Right lobe of liver (tissue), 6 donors: Measurements from ENCODE around the gene DOP1A. TPM values are rescaled to one million over a fixed set of nuclear protein-coding genes. Genes with fewer than 3 reads are reported as not detected.

Source experiments
- ATAC-seq, 4 donors: fragments of 200-7000 bp; cut with Tn5 transposase; one replicate each; pipeline ENCODE4 v1.9.1; 2020; ENCODE audit warnings: mild to moderate bottlenecking in 4 of 4, moderate library complexity in 4 of 4
- DNase-seq, 3 donors: peaks; one replicate each; pipeline ENCODE4 v3.0.0-alpha.2; 2020
- H3K27ac ChIP-seq, 3 donors: fragments of 200-600 bp; one replicate each; pipeline ENCODE4 v1.8.0; 2022
- H3K27me3 ChIP-seq, 2 donors: fragments of 200-600 bp; one replicate each; pipeline ENCODE4 v1.8.0; 2022
- H3K36me3 ChIP-seq, 4 donors: fragments of 200-600 bp; sonication (generic) in 1 of 4; one replicate each; pipeline versions ENCODE4 v1.5.1 to v1.8.0; 2017 to 2022; ENCODE audit warnings: control low read depth in 1 of 4
- H3K4me1 ChIP-seq, 4 donors: fragments of 200-600 bp; sonication (generic) in 1 of 4; one replicate each; pipeline versions ENCODE4 v1.5.1 to v1.8.0; 2017 to 2022; ENCODE audit warnings: control low read depth in 1 of 4
- H3K4me3 ChIP-seq, 3 donors: fragments of 200-600 bp; one replicate each; pipeline ENCODE4 v1.8.0; 2022
- H3K9me3 ChIP-seq, 4 donors: fragments of 200-600 bp; sonication (generic) in 1 of 4; one replicate each; pipeline versions ENCODE4 v1.5.1 to v1.8.0; 2017 to 2022; ENCODE audit warnings: control low read depth in 1 of 4
- POLR2A ChIP-seq: fragments of 450-650 bp; IDR thresholded peaks from one replicate; pipeline ENCODE4 v1.6.1; 2017; ENCODE audit warnings: antibody characterized with exemption, mild to moderate bottlenecking
- WGBS: methylation state at CpG from one replicate; pipeline ENCODE4 v1.1.6; 2018; ENCODE audit warnings: low coverage, low lambda C conversion rate; ENCODE audit not compliant: insufficient coverage; ENCODE audit errors: missing lambda C conversion rate; 5-methylcytosine and 5-hydroxymethylcytosine counted together
- intact Hi-C, 2 donors: fragments of 100-400 bp; cut with DNase I; formaldehyde crosslinking; loops; one replicate each; pipeline versions ENCODE4 v1.11.2 to v1.14.1; 2022
- total RNA-seq, 6 experiments: library from RNA; depleted of rRNA in 2 of 6; stranded (reverse); fragments of >200 nt in 2 of 6; fragmentation: NEBNext Ultra II Directional in 3 of 6; extraction: Animal tissue kit (Norgen Biotek cat#: 25700) in 3 of 6; gene quantifications; one replicate each; pipeline versions ENCODE4 v1.1.0 to v1.2.4, GENCODE V29; 2016 to 2023
- TF ChIP-seq, protein P1 (sequence below), 4 donors: fragments of 200-600 bp in 3 of 4; fragments of 450-650 bp in 1 of 4; IDR thresholded peaks; one replicate each; pipeline versions ENCODE4 v1.5.1 to v1.8.0; 2016 to 2022; ENCODE audit warnings: antibody characterized with exemption in 4 of 4, mild to moderate bottlenecking in 2 of 4
- donor health status: DM: no; HTN: yes; CAD: no.
- donor health status: DM: no; HTN: no; CAD: no.
- donor health status: DM: no; HTN: no; CAD: no.
- donor health status: DM: no; HTN: yes; CAD: no.
- donor health status: DM: no; HTN: yes; CAD: no.

DOP1A gene
- total RNA-seq, 6 experiments from 2014 or later, result 8.9 to 15.1 (median 9.5) TPM

DNA sequence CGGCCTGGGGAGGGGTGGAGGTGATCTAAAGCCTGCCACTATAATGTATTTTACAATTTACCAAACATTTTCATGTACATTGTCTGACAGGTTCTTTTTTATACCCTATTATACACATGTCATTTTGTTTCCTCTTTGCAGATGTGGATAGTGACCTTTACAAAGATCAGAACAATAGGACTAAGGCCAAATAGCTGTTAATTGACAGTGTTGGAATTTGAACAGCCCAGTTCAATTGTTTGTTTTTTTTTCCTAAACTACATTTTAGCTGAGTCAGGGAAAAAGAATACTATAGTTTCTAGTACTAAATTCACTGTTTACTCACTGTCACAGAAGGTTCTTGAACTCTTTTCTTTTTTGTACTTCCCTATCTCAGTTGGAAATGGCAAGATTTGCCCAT lies 85.4 kb downstream of the DOP1A start:
- H3K27me3 ChIP-seq, result no peaks in the 10 kb centered on the region
- H3K9me3 ChIP-seq, result no peaks in the 10 kb centered on the region
- H3K4me1 ChIP-seq, result peaks cover 0 to 6% (median 0%) of the 10 kb centered on the region in 4 donors
- DNase-seq (no peak), ATAC-seq (peak in 3 of 4 donors; percentile 39 to 68 (median 41))
- no peak overlapping the region for H3K27ac ChIP-seq
- intact Hi-C loops, result no loop called here
- no peak for TF ChIP-seq POLR2A
- TF ChIP-seq, protein P1, sequence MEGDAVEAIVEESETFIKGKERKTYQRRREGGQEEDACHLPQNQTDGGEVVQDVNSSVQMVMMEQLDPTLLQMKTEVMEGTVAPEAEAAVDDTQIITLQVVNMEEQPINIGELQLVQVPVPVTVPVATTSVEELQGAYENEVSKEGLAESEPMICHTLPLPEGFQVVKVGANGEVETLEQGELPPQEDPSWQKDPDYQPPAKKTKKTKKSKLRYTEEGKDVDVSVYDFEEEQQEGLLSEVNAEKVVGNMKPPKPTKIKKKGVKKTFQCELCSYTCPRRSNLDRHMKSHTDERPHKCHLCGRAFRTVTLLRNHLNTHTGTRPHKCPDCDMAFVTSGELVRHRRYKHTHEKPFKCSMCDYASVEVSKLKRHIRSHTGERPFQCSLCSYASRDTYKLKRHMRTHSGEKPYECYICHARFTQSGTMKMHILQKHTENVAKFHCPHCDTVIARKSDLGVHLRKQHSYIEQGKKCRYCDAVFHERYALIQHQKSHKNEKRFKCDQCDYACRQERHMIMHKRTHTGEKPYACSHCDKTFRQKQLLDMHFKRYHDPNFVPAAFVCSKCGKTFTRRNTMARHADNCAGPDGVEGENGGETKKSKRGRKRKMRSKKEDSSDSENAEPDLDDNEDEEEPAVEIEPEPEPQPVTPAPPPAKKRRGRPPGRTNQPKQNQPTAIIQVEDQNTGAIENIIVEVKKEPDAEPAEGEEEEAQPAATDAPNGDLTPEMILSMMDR (IDR thresholded peaks at IDR 0.05), result no peak
- H3K4me3 ChIP-seq, result no peak overlapping the region
- H3K36me3 ChIP-seq, result peaks cover 0 to 19% (median 6%) of the 10 kb centered on the region in 4 donors
- 71% methylated on average over 1 of the region's 1 CpG for WGBS

DNA sequence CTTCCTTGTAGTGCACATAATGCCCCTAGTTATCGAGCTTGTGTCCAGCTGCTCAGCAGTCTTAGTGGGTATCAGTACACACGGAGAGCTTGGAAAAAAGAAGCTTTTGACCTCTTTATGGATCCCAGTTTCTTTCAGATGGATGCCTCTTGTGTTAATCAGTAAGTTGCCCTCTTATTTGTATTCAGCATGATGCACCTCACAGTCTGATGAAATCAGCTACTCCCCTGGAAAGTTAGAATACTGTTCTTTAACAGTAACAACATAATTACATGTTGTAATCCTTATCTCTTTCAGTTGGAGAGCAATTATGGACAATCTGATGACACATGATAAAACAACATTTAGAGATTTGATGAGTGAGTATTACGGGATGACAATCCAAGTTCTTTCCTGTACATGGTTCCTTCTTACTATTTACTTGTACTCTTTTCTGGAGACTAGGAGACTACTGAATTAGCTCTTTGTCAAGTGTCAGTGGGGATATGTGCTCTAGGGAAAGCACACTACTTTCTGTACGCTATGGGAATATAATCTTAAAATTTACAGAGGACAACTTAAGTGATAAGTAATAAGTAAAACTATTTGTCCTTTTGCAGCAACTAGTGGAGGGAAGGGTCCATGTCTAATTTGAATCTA lies 86.5 kb downstream of the DOP1A start:
- DNase-seq (no peak), ATAC-seq (peak in 1 of 4 donors; percentile 22)
- no peak for TF ChIP-seq POLR2A
- TF ChIP-seq, protein P1 (IDR thresholded peaks at IDR 0.05), result no peak
- WGBS, result 83% methylated on average over 4 of the region's 4 CpGs
- H3K4me1 ChIP-seq, result peaks cover 0 to 6% (median 0%) of the 10 kb centered on the region in 4 donors
- H3K27me3 ChIP-seq, result no peaks in the 10 kb centered on the region
- no peaks in the 10 kb centered on the region for H3K9me3 ChIP-seq
- no peak overlapping the region for H3K27ac ChIP-seq
- H3K36me3 ChIP-seq, result peaks cover 0 to 19% (median 7%) of the 10 kb centered on the region in 4 donors
- no peak overlapping the region for H3K4me3 ChIP-seq
- intact Hi-C loops, result no loop called here

DNA sequence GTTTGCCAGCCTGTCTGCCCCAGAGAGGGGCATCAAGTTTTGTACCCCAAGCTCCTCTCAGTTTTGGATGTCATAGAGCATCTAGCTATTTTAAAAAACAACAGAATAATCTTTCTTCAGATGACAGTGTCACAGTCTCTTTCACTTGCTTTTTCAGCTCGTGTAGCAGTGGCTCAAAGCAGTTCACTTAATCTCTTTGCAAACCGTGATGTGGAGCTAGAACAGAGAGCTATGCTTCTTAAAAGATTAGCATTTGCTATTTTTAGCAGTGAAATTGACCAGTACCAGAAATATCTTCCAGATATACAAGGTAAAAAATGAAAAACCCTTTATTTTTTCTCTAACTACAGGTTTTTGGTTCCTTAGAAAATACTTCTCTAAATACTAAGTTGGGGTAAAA lies 88.3 kb downstream of the DOP1A start:
- no peak overlapping the region for H3K27ac ChIP-seq
- no peak for TF ChIP-seq POLR2A
- TF ChIP-seq, protein P1 (IDR thresholded peaks at IDR 0.05), result no peak
- 66% methylated on average over 2 of the region's 2 CpGs for WGBS
- intact Hi-C loops, result no loop called here
- H3K27me3 ChIP-seq, result no peaks in the 10 kb centered on the region
- H3K4me1 ChIP-seq, result peaks cover 0 to 6% (median 0%) of the 10 kb centered on the region in 4 donors
- no peak overlapping the region for H3K4me3 ChIP-seq
- DNase-seq (no peak), ATAC-seq (no peak)
- peaks cover 0 to 32% (median 11%) of the 10 kb centered on the region in 4 donors for H3K36me3 ChIP-seq
- no peaks in the 10 kb centered on the region for H3K9me3 ChIP-seq

DNA sequence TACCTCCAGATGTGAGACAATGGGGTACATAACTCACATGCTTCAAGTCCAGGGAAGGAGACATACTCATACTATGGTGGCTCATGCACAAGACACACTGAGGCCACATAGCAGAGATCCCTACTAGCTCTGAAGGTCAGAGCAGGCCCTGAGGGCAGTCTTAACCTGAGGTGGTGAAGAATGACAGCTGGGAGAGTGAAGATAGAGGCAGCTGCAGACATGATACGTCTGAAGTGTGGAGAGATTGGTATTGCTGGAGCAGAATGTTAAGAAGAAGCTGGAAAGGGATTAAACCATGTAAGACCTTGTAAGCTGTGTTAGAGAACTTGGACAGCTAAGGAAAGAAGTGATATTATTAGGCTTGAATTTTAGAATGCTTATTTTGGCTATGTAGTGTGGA lies 92.7 kb downstream of the DOP1A start:
- Histone ChIP-seq H3K27ac (no peak overlapping the region), H3K9me3 (no peaks in the 10 kb centered on the region), H3K4me1 (no peaks in the 10 kb centered on the region), H3K4me3 (no peak overlapping the region), H3K36me3 (peaks cover 0 to 25% (median 12%) of the 10 kb centered on the region in 4 donors), H3K27me3 (no peaks in the 10 kb centered on the region)
- intact Hi-C loops, result no loop called here
- ATAC-seq (no peak), DNase-seq (no peak)
- WGBS, result 100% methylated on average over 1 of the region's 1 CpG
- no peak for TF ChIP-seq POLR2A
- TF ChIP-seq, protein P1 (IDR thresholded peaks at IDR 0.05), result no peak
